Vagina (tissue), 2 donors: ENCODE measurements around the gene RPL10A.
A peak's percentile ranks its signal among the peaks of the same experiment; 100 is the strongest.

Source experiments
- POLR2AphosphoS5 ChIP-seq, 2 donors: sonication (generic); formaldehyde crosslinking; IDR thresholded peaks; one replicate each; pipeline ENCODE4 v1.9.0; 2017; ENCODE audit warnings: antibody characterized with exemption in 2 of 2, mild to moderate bottlenecking in 2 of 2, low read depth in 1 of 2; ENCODE audit not compliant: insufficient read depth in 1 of 2
- TF ChIP-seq, protein P1 (sequence below), 3 experiments: fragments of 450-650 bp in 2 of 3; fragments of 200-600 bp in 1 of 3; sonication (generic) in 1 of 3; IDR thresholded peaks; one replicate each; pipeline ENCODE4 v1.5.1; 2017 to 2019; ENCODE audit warnings: antibody characterized with exemption in 3 of 3, mild to moderate bottlenecking in 2 of 3, moderate library complexity in 2 of 3

DNA sequence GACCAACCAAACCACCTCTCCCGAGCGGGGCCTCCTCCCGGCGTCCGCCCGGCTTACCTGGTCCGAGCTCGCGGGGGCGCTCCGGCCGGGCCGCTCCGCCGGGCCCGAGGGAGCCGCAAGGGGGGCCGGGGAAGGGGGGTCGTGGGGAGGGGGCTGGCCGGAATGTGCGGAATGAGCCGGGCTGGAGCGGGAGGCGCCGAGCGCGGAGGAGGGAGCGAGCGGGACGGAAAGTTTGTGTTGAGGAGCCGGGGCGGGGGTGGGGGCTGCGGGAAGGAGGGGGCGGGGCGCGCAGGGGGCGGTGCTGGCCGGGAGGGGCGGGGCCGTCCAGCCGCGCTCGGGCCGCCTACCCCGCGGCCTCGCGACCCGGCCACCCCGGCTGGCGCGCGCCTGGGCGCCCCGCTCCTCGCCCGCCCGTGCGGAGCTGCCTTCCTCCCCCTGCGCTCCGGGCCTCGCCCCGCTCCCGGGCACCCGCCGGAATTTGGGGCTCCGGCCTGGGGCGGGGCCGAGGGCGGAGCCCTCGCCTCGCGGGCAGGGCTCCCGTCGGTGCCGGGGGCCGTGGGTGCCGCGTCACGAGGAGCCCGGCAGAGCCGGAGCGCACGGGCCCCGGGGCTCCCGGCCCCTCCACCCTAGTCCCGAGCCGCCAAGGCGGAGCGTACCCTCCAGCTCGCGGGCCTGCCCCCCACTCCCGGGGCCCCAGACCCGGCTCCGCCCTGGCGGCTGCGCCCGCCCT, 28.8 kb downstream of the RPL10A start, which contains the start of gene TEAD3:
- TF ChIP-seq, protein P1, sequence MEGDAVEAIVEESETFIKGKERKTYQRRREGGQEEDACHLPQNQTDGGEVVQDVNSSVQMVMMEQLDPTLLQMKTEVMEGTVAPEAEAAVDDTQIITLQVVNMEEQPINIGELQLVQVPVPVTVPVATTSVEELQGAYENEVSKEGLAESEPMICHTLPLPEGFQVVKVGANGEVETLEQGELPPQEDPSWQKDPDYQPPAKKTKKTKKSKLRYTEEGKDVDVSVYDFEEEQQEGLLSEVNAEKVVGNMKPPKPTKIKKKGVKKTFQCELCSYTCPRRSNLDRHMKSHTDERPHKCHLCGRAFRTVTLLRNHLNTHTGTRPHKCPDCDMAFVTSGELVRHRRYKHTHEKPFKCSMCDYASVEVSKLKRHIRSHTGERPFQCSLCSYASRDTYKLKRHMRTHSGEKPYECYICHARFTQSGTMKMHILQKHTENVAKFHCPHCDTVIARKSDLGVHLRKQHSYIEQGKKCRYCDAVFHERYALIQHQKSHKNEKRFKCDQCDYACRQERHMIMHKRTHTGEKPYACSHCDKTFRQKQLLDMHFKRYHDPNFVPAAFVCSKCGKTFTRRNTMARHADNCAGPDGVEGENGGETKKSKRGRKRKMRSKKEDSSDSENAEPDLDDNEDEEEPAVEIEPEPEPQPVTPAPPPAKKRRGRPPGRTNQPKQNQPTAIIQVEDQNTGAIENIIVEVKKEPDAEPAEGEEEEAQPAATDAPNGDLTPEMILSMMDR (IDR thresholded peaks at IDR 0.05): peak in 1 of 3 experiments; percentile 22
- TF ChIP-seq POLR2AphosphoS5 (IDR thresholded peaks at IDR 0.05; ENCODE audit: insufficient read depth in 1 of 2, low read depth in 1 of 2): no peak
